HG03139 (cell line): ENCODE data around the gene USH2A.

Source experiments
- ATAC-seq: cut with Tn5 transposase; IDR thresholded peaks from one replicate; pipeline ENCODE4 v1.9.1; 2021; ENCODE audit not compliant: unreplicated experiment

The USH2A gene

GRCh38 chr1:215739025-215739424 is 684.2 kb downstream of the USH2A start:
- no peak for ATAC-seq

GRCh38 chr1:215731699-215732098 is 691.5 kb downstream of the USH2A start:
- ATAC-seq: no peak

DNA sequence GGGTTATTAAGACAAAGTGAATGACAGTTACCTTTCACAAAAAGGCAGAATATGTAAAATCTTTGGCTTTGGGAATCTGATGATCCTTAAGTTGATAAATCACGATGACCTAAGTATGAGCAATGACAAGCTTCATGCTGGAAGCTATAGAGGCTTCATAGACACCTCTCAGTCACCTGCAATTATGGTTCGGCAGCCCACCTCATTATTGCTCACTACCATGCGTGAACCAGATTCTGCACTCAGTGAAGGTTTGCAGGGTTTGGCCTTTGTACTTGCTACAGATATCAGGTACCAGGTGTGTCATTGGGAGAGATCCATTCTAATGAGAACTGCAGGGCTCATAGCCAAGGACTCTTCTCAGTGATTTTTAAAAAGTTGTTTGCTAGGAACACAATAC is 692.6 kb downstream of the USH2A start:
- no peak for ATAC-seq

DNA sequence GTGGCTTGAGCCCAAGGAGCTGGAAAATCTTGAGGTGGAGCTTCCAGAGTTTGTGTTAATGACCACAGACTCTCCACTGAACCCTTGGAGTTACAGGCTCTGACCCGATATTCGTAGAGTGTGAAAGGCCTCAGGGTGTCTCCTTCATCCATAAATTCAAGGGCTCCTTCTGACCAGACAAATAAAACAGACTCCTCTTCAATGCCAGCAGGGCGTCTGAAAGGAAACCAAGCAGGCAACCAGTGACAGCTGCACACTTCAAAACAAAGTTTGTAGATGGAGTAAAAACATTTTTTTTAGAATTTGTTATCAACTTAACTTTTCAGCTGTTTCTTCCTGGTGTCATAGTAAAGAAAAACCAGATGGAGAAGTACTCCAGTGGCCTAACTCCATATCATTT is 695.1 kb downstream of the USH2A start:
- ATAC-seq: no peak

GRCh38 chr1:215720126-215720525 is 703.1 kb downstream of the USH2A start:
- no peak for ATAC-seq

- ATAC-seq: no peak
Observed at GRCh38 chr1:215719552-215719951, 703.7 kb downstream of the USH2A start.

DNA sequence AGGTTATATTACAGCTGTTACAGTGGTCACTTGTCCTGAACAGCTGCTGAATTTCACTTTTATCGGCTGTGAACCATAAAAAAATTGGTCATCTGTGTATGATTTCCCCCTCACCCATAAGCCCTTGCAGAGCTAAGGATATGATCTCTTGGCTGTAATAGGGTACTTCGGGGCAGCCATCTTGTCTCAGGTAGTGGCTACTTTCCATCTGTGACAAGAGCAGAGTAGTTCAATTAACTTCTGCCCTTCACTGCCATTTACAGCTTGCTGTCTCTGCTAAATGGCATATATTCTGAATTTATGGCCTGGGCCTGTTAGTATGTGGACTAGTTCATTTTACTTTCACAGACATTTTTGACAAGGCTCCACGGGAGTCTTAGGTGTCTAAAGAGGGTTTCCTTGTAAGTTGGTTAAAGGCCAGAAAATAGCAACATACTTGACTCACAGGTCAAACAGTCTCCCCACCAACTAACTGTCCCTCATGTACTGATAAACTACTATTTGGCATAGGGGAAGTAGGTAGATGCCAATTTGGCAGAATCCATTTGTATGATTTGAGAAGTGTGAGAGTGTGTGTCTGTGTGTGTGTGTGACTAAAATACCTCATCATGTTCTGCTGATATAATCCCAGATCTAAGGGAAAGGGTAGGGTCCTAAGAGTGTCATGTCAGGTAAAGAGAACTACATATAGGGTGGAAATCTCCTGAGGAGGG is 704.5 kb downstream of the USH2A start:
- ATAC-seq: no peak

DNA sequence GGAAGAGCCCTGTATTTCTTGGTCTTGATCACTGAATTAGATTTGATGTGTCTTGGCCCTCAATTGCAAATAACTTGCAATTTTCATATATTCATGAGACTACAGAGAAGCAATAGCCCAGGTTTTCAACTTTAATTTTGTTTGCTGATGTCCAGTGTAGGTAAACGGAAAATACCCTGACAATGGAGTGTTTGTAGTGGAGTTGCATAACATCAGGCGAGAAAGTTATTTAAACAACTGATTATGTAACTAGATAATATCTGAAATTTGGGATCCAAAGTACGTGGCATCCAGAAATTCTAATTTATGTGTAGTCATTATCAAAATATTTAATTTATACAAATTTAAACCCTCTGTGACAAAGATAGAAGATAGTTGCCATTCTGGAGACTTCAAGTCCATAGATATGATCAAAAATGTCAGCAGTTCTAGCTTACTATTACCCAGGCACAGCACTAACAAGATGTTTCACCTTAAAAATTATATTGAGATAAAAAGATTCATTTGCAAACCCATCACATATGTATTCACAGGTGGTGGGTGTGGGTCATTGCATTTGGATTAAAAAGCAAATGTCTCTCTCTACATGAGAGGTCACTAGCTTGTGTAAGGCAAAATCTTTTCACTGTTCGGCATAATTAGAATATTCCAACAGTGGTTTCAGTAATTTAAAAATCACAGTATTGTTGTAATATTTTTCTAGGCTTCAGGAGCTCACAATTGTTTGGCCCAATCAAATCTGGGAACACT is 705.4 kb downstream of the USH2A start:
- no peak for ATAC-seq

- ATAC-seq: no peak
Observed at GRCh38 chr1:215710899-215711225, 712.4 kb downstream of the USH2A start.

- peak; percentile 80 for ATAC-seq
Observed at GRCh38 chr1:215710036-215710898, 713.0 kb downstream of the USH2A start.

- ATAC-seq: no peak
Observed at GRCh38 chr1:215704089-215704860, 719.0 kb downstream of the USH2A start.

- no peak for ATAC-seq
Observed at GRCh38 chr1:215682232-215682631, 741.0 kb downstream of the USH2A start.

DNA sequence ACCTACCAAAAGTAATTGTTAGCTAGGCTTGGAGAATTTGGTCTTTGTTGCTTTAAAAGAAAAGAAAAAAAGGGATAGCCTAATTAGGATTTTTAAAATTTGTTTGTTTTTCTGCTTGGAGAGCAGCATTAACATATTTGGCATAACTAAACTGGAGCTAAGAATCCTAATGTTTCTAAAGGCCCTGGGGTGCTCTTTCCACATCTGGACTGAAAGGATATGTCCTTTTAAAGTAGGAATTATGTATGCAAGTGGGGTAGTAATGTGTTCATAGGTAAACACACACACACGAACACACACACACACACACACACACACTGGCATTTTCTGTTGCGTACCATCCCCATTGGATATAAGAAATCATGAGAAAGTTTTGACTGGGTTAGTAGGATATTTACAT is 742.2 kb downstream of the USH2A start:
- ATAC-seq: no peak

DNA sequence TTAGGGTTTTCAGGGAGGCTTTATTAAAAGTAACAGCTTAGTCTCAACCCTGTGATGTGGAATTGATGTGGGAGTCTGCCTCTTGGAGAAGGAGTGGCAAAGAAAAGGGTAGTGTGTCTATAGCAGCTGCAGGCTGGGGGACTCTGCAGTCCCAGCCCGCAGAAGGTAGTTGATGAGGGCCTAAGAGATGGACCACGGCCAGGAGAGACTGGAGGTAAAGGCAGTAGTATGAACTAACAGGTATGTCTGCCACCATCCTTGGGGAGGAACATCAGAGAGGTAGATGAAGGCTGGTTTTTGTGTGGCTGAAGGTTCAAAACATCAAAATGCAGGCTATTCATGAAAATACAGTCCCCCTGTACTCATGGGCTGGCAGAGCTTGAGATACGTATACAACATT is 744.0 kb downstream of the USH2A start:
- no peak for ATAC-seq

GRCh38 chr1:215677112-215677511 is 746.1 kb downstream of the USH2A start:
- no peak for ATAC-seq

- no peak for ATAC-seq
Observed at GRCh38 chr1:215673943-215674342, 749.3 kb downstream of the USH2A start.

GRCh38 chr1:215672482-215672881 is 750.8 kb downstream of the USH2A start:
- no peak for ATAC-seq

DNA sequence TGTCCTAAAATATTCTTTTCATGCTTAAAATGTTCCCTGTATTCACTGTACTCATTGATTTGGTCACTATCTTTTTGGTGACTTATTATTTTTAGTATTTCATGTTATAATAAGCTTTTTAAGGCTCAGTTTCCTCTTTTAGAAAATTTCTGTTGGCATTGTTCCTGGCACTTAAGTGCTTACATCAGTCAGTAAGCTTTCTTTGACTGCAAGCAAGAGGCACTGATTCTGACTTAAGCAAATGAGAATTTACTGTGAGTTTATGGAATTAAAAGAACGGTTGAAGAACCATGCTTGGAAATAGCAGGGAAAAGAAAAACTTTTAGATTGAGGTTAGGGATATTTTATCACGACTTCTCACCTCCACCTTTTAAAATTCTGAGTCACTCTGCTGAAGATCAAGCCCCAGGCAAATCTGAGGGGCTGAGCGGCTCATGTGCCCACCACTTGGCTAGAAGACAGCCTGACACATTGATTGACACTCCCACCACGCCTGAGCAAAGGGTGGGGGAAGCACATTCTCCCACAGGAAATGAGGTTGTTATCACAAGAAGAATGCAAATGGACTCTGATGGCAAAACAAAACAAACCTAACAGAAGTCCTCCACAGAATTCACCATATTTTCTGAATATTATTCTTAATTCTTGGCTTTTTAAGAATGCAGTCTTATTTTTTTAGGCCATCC is 753.3 kb downstream of the USH2A start:
- ATAC-seq: no peak

DNA sequence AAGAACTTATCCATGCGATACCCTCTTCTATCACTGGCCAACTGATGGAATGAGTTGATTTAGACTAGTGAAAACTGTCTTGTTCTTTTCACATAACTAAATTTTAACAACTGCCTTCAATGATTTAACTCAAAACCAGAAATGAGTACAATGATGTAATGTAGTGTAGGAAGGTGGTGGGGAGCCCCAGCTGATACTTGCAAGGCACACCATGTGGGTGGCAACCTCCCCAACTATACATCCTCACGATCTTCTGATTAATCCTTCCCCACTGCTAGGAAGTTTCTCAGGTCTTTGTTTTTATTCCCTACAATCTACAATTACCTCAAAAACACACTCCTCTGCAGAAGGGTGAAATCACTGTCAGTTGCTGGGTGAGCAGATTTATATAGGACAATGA is 755.5 kb downstream of the USH2A start:
- no peak for ATAC-seq

DNA sequence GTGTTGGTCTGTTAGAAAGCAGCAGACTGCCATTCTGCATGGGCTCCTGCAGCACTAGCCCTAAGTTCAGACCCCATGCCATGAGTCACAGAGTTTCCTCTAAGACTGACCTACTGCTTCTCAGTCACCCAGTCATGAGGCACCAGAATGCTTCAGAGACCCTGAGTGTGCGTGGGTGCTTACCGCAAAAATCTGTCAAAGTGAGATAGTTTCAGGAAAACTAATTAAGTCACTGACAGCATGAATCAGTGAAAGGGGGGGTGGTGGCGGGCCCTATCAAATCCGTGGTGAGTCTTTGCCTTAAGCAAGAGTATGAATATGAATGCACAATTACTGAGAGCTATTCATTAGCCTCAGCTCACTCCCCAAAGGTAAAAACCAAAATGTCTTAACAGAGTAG is 758.0 kb downstream of the USH2A start:
- ATAC-seq: no peak

- no peak for ATAC-seq
Observed at GRCh38 chr1:215661033-215661432, 762.2 kb downstream of the USH2A start.
